Islet precursor cell (in vitro differentiated cells): ENCODE results near the gene TIMM17B.

ENCODE experiments used
- DNase-seq: peaks from one replicate; pipeline ENCODE4 v3.0.0-alpha.2; 2018

The TIMM17B gene

GRCh38 chrX:48918643-48919340 lies 21.2 kb upstream of the TIMM17B start, which contains the start of gene PIM2:
Gene PIM2, minus strand, starts transcription at chrX:48919024. Its CDS starts 190 bp downstream, at chrX:48918834.
- DNase-seq: peak; percentile 97

- DNase-seq: no peak
These were observed 20.7 kb upstream of the TIMM17B start for GRCh38 chrX:48918301-48918642.

GRCh38 chrX:48917139-48918001 lies 19.8 kb upstream of the TIMM17B start:
- DNase-seq: peak; percentile 94

GRCh38 chrX:48914593-48915493 lies 17.3 kb upstream of the TIMM17B start:
- DNase-seq: no peak

GRCh38 chrX:48913605-48914366 lies 16.2 kb upstream of the TIMM17B start:
- DNase-seq: no peak

GRCh38 chrX:48911412-48912182 lies 14.0 kb upstream of the TIMM17B start, which contains the start of gene SLC35A2:
Gene SLC35A2, minus strand, starts transcription at chrX:48911646. Its CDS starts 10 bp downstream, at chrX:48911636.
- peak; percentile 87 for DNase-seq

GRCh38 chrX:48910926-48911411 lies 13.4 kb upstream of the TIMM17B start:
- no peak for DNase-seq

GRCh38 chrX:48909703-48910294 lies 12.2 kb upstream of the TIMM17B start:
- no peak for DNase-seq

GRCh38 chrX:48908600-48908999 lies 11.0 kb upstream of the TIMM17B start:
- DNase-seq: no peak

GRCh38 chrX:48905090-48905790 lies 7.7 kb upstream of the TIMM17B start:
- no peak for DNase-seq

- no peak for DNase-seq
These were observed 7.1 kb upstream of the TIMM17B start for GRCh38 chrX:48904626-48905025.

GRCh38 chrX:48904180-48904579 lies 6.6 kb upstream of the TIMM17B start:
- DNase-seq: no peak

GRCh38 chrX:48903290-48903689 lies 5.7 kb upstream of the TIMM17B start:
- no peak for DNase-seq

GRCh38 chrX:48902776-48903175 lies 5.2 kb upstream of the TIMM17B start:
- no peak for DNase-seq

GRCh38 chrX:48902135-48902534 lies 4.6 kb upstream of the TIMM17B start:
- no peak for DNase-seq

GRCh38 chrX:48901069-48901468 lies 3.5 kb upstream of the TIMM17B start:
- no peak for DNase-seq

GRCh38 chrX:48899078-48899410 lies 1.5 kb upstream of the TIMM17B start:
- no peak for DNase-seq

- peak; percentile 88 for DNase-seq
These were observed 377 bp downstream of the TIMM17B start for GRCh38 chrX:48897157-48897624.

GRCh38 chrX:48896611-48897011 lies 957 bp downstream of the TIMM17B start:
- no peak for DNase-seq

- DNase-seq: no peak
These were observed 2.7 kb downstream of the TIMM17B start for GRCh38 chrX:48894891-48895290.
